ENCODE data around the gene CPTP. TPM values are rescaled to one million over a fixed set of nuclear protein-coding genes. Genes with fewer than 3 reads are reported as not detected.

CPTP gene
- total RNA-seq, 1 experiment from 2014 or later: 14.0 TPM

GRCh38 chr1:1377540-1378205 lies 53.1 kb downstream of the CPTP start:
- WGBS (ENCODE audit: extremely low coverage, insufficient read length, low lambda C conversion rate): no CpG with 5 or more reads among the region's 16 CpGs
- H3K23ac ChIP-seq (ENCODE audit: insufficient read length, low read depth, low read length): no peak overlapping the region

More at GRCh38 chr1:1377540-1378205, 53.1 kb downstream of the CPTP start:
- H2BK15ac ChIP-seq (ENCODE audit: low read depth, low read length): no peak overlapping the region
- peaks cover 6 to 14% (median 12%) of the 10 kb centered on the region in 3 experiments; a peak in 6 of 7 replicates for H3K36me3 Mint-ChIP-seq (ENCODE audit: insufficient read depth in 1 of 3, low read depth in 3 of 3)
- no peak overlapping the region for H2BK20ac ChIP-seq (ENCODE audit: low read depth, low read length, poor library complexity, severe bottlenecking)
- H3K18ac ChIP-seq (ENCODE audit: insufficient read length, low read depth, low read length): no peak overlapping the region
- H3K14ac ChIP-seq (ENCODE audit: insufficient read depth, low read length): no peak overlapping the region
- no peak overlapping the region for H3K4me3 Mint-ChIP-seq
- H3K79me1 ChIP-seq (ENCODE audit: insufficient read depth, low read depth, low read length, poor library complexity, severe bottlenecking): peaks cover 16% of the 10 kb centered on the region
- H3K27me3 Mint-ChIP-seq (ENCODE audit: low read depth): no peaks in the 10 kb centered on the region
- no peaks in the 10 kb centered on the region for H3K9me3 ChIP-seq (ENCODE audit: control insufficient read depth, low read depth, low read length)
- H3K4me2 ChIP-seq (ENCODE audit: insufficient read depth, insufficient read length, low read length): no peak overlapping the region
- no peak overlapping the region for H2BK120ac ChIP-seq (ENCODE audit: low read depth, low read length, poor library complexity, severe bottlenecking)
- H3T11ph ChIP-seq (ENCODE audit: low read length): no peak overlapping the region
- no peak overlapping the region for H4K8ac ChIP-seq (replicated peaks; ENCODE audit: insufficient read length, low read depth, low read length)
- H3K56ac ChIP-seq (ENCODE audit: insufficient read length, low read depth, low read length): no peak overlapping the region
- DNase-seq: no peak
- H3K4me1 Mint-ChIP-seq: peaks cover 6 to 11% of the 10 kb centered on the region in 2 experiments
- H2BK12ac ChIP-seq (ENCODE audit: insufficient read length, low read depth, low read length): no peak overlapping the region
- no peak overlapping the region for H4K5ac ChIP-seq (ENCODE audit: insufficient read length, low read depth, low read length)
- H3K27me3 ChIP-seq (ENCODE audit: insufficient read depth, low read length): no peaks in the 10 kb centered on the region
- H3K27ac ChIP-seq (ENCODE audit: insufficient read length, low read depth, low read length): no peak overlapping the region
- no peak overlapping the region for H3K9ac ChIP-seq (ENCODE audit: extremely low read depth, insufficient read length, low read length)
- H2AK5ac ChIP-seq (ENCODE audit: insufficient read length, low read length): no peak overlapping the region
- peaks cover 4% of the 10 kb centered on the region; the same call in 1 of the 2 replicates for H3K79me2 ChIP-seq (ENCODE audit: insufficient read depth, low read length)
- H3K4ac ChIP-seq (ENCODE audit: low read depth, low read length): no peak overlapping the region
- no peaks in the 10 kb centered on the region for H3K9me3 Mint-ChIP-seq
- no peak overlapping the region for H4K91ac ChIP-seq (ENCODE audit: insufficient read length, low read depth, low read length)
- no peak overlapping the region for H2BK5ac ChIP-seq (ENCODE audit: insufficient read length, low read length)
- peaks cover 7% of the 10 kb centered on the region for H3K23me2 ChIP-seq (ENCODE audit: insufficient read length, low read depth, low read length, poor library complexity, severe bottlenecking)
- H2AFZ ChIP-seq (ENCODE audit: low read length): no peak overlapping the region
- no peaks in the 10 kb centered on the region for H4K20me1 ChIP-seq (ENCODE audit: control insufficient read depth, insufficient read depth, insufficient read length)
- no peaks in the 10 kb centered on the region for H3K4me1 ChIP-seq (ENCODE audit: insufficient read depth, low read length)
- H3K27ac Mint-ChIP-seq: no peak overlapping the region
- no peak for TF ChIP-seq CTCF (conservative IDR thresholded peaks at IDR 0.05)

Small RNA genes lying within 50 kb of the gene (microRNA-seq; reads per million reads assigned to microRNA genes)
- gene MIR6726 (ENCODE audit: borderline microRNAs expressed) (not detected), gene MIR6727 (ENCODE audit: borderline microRNAs expressed) (not detected), gene MIR6808 (ENCODE audit: borderline microRNAs expressed) (not detected)

Other genes starting within 250 kb of the CPTP start
- 10.1 and 12.3 TPM in 2 replicates for gene C1orf159, start 208.7 kb upstream of the CPTP start, total RNA-seq (2021)
- gene TTLL10, start 150.9 kb upstream of the CPTP start, total RNA-seq (2021): 0.68 and 0.79 TPM in 2 replicates
- 1.9 and 2.0 TPM in 2 replicates for gene TNFRSF18, start 118.2 kb upstream of the CPTP start, total RNA-seq (2021)
- 0.24 and 0.33 TPM in 2 replicates for gene TNFRSF4, start 110.6 kb upstream of the CPTP start, total RNA-seq (2021)
- gene SDF4, start 92.8 kb upstream of the CPTP start, total RNA-seq (2021): 82.0 and 84.7 TPM in 2 replicates
- gene B3GALT6, start 92.6 kb upstream of the CPTP start, total RNA-seq (2021): 27.0 and 27.1 TPM in 2 replicates
- 4.4 and 4.7 TPM in 2 replicates for gene C1QTNF12, start 78.1 kb upstream of the CPTP start, total RNA-seq (2021)
- gene UBE2J2, start 50.9 kb upstream of the CPTP start, total RNA-seq (2021): 83.4 and 84.0 TPM in 2 replicates
- gene SCNN1D, start 44.4 kb upstream of the CPTP start, total RNA-seq (2021): 4.0 and 5.8 TPM in 2 replicates
- 39.5 and 41.4 TPM in 2 replicates for gene ACAP3, start 16.9 kb upstream of the CPTP start, total RNA-seq (2021)
- gene PUSL1, start 16.2 kb upstream of the CPTP start, total RNA-seq (2021): 38.0 and 40.9 TPM in 2 replicates
- 138 and 139 TPM in 2 replicates for gene INTS11, start 142 bp upstream of the CPTP start, total RNA-seq (2021)
- gene TAS1R3, start 6.5 kb downstream of the CPTP start, total RNA-seq (2021): 0.28 and 0.35 TPM in 2 replicates
- gene DVL1, start 24.6 kb downstream of the CPTP start, total RNA-seq (2021): 66.5 and 71.0 TPM in 2 replicates
- gene MXRA8, start 33.8 kb downstream of the CPTP start, total RNA-seq (2021): 8.1 and 9.6 TPM in 2 replicates
- gene AURKAIP1, start 50.4 kb downstream of the CPTP start, total RNA-seq (2021): 196 and 209 TPM in 2 replicates
- gene CCNL2, start 74.5 kb downstream of the CPTP start, total RNA-seq (2021): 160 and 173 TPM in 2 replicates
- gene MRPL20, start 82.5 kb downstream of the CPTP start, total RNA-seq (2021): 156 and 162 TPM in 2 replicates
- gene ANKRD65, start 96.5 kb downstream of the CPTP start, total RNA-seq (2021): 3.1 and 3.2 TPM in 2 replicates
- gene VWA1, start 110.9 kb downstream of the CPTP start, total RNA-seq (2021): 55.6 and 57.1 TPM in 2 replicates
- gene ATAD3C, start 124.9 kb downstream of the CPTP start, total RNA-seq (2021): 7.5 and 7.7 TPM in 2 replicates
- 76.8 and 78.6 TPM in 2 replicates for gene ATAD3B, start 147.0 kb downstream of the CPTP start, total RNA-seq (2021)
- gene ATAD3A, start 187.4 kb downstream of the CPTP start, total RNA-seq (2021): 55.8 and 59.4 TPM in 2 replicates
- gene TMEM240, start 215.8 kb downstream of the CPTP start, total RNA-seq (2021): 7.7 and 8.7 TPM in 2 replicates